ENCODE measurements around the gene UBQLN4. TPM values are rescaled to one million over a fixed set of nuclear protein-coding genes. Genes with fewer than 3 reads are reported as not detected.

UBQLN4 gene
- polyA plus RNA-seq, 1 experiment, result 22.7 TPM

GRCh38 chr1:156070548-156070947 lies 16.9 kb upstream of the UBQLN4 start:
- ChIA-PET CTCF (no interaction called here), POLR2A (interaction anchor here (0.7 kb wide), 1 partner anchor 433 kb away, joined by 4 read pairs; no protein-coding TSS in a partner anchor)
- DNase-seq (ENCODE audit: low read depth, low spot score), result no peak
- H3K27ac ChIP-seq (ENCODE audit: low read depth, low read length), result no peak overlapping the region
- H3K27me3 ChIP-seq (ENCODE audit: control insufficient read depth, insufficient read depth, low read length), result no peaks in the 10 kb centered on the region
- H3K4me3 ChIP-seq (ENCODE audit: low read depth, low read length), result no peak overlapping the region
- H3K9me3 ChIP-seq (ENCODE audit: control insufficient read depth, insufficient read depth, low read length), result no peaks in the 10 kb centered on the region
- no peak for TF ChIP-seq CTCF (IDR thresholded peaks at IDR 0.05; ENCODE audit: low read depth, low read length)

GRCh38 chr1:156069490-156070455 lies 16.2 kb upstream of the UBQLN4 start:
- CTCF ChIA-PET, result no interaction called here
- no peak overlapping the region for H3K4me3 ChIP-seq (ENCODE audit: low read depth, low read length)
- no peak for TF ChIP-seq CTCF (IDR thresholded peaks at IDR 0.05; ENCODE audit: low read depth, low read length)
- no peaks in the 10 kb centered on the region for H3K27me3 ChIP-seq (ENCODE audit: control insufficient read depth, insufficient read depth, low read length)
- H3K9me3 ChIP-seq (ENCODE audit: control insufficient read depth, insufficient read depth, low read length), result no peaks in the 10 kb centered on the region
- POLR2A ChIA-PET, result no interaction called here
- DNase-seq (ENCODE audit: low read depth, low spot score), result no peak
- H3K27ac ChIP-seq (ENCODE audit: low read depth, low read length), result no peak overlapping the region

- no peak for DNase-seq (ENCODE audit: low read depth, low spot score)
- CTCF ChIA-PET, result interaction anchor here (0.8 to 2.1 kb wide), 11 partner anchors 8 to 252 kb away, joined by 3 to 12 read pairs (median 5); partner anchors contain the start of genes KHDC4 and SSR2
- POLR2A ChIA-PET, result no interaction called here
- TF ChIP-seq CTCF (IDR thresholded peaks at IDR 0.05; ENCODE audit: low read depth, low read length), result no peak
- no peaks in the 10 kb centered on the region for H3K9me3 ChIP-seq (ENCODE audit: control insufficient read depth, insufficient read depth, low read length)
- no peak overlapping the region for H3K27ac ChIP-seq (ENCODE audit: low read depth, low read length)
- no peaks in the 10 kb centered on the region for H3K27me3 ChIP-seq (ENCODE audit: control insufficient read depth, insufficient read depth, low read length)
- H3K4me3 ChIP-seq (ENCODE audit: low read depth, low read length), result no peak overlapping the region
Measured at GRCh38 chr1:156067262-156067661, 13.7 kb upstream of the UBQLN4 start.

GRCh38 chr1:156065871-156066270 lies 12.3 kb upstream of the UBQLN4 start:
- H3K9me3 ChIP-seq (ENCODE audit: control insufficient read depth, insufficient read depth, low read length), result no peaks in the 10 kb centered on the region
- ChIA-PET CTCF (interaction anchor here (0.7 to 2.1 kb wide), 15 partner anchors 8 to 168 kb away, joined by 3 to 12 read pairs (median 5); partner anchors contain the start of genes KHDC4, SSR2 and UBQLN4), POLR2A (no interaction called here)

More at GRCh38 chr1:156065871-156066270, 12.3 kb upstream of the UBQLN4 start:
- no peak for DNase-seq (ENCODE audit: low read depth, low spot score)
- no peak overlapping the region for H3K27ac ChIP-seq (ENCODE audit: low read depth, low read length)
- TF ChIP-seq CTCF (IDR thresholded peaks at IDR 0.05; ENCODE audit: low read depth, low read length), result no peak
- H3K4me3 ChIP-seq (ENCODE audit: low read depth, low read length), result no peak overlapping the region
- no peaks in the 10 kb centered on the region for H3K27me3 ChIP-seq (ENCODE audit: control insufficient read depth, insufficient read depth, low read length)
